Activated naive CD8-positive, alpha-beta T cell treated with anti-CD3 and anti-CD28 coated beads, Interleukin-2, amount 10 ng/mL, durations not matched to agents 7 days and 5 days (primary cell): ENCODE results near the gene MAB21L3. TPM values are rescaled to one million over a fixed set of nuclear protein-coding genes. Genes with fewer than 3 reads are reported as not detected.

ENCODE experiments used
- ATAC-seq: fragments of 150-1000 bp; cut with Tn5 transposase; one replicate; pipeline ENCODE4 v1.10.0; 2021; ENCODE audit warnings: low read depth, moderate library complexity
- POLR2A ChIA-PET: fragments of 350-600 bp; sonication (Branson Sonifier 250); formaldehyde crosslinking; loops from one replicate; lab custom pipeline; 2021; ENCODE audit warnings: antibody characterized with exemption; lab: Charles Lee
- DNase-seq: peaks from one replicate; pipeline ENCODE4 v3.0.0; 2021
- H3K27ac Mint-ChIP-seq: one replicate; pipeline ENCODE4 v1.8.0; 2022; ENCODE audit warnings: mild to moderate bottlenecking, mixed read lengths
- H3K27me3 Mint-ChIP-seq: one replicate; pipeline ENCODE4 v1.8.0; 2022; ENCODE audit warnings: mild to moderate bottlenecking, moderate library complexity, mixed read lengths
- H3K36me3 Mint-ChIP-seq: one replicate; pipeline ENCODE4 v1.8.0; 2021; ENCODE audit warnings: mild to moderate bottlenecking, mixed read lengths
- H3K4me1 Mint-ChIP-seq: one replicate; pipeline ENCODE4 v1.8.0; 2021; ENCODE audit warnings: mixed read lengths
- H3K4me3 Mint-ChIP-seq: one replicate; pipeline ENCODE4 v1.8.0; 2022; ENCODE audit warnings: mild to moderate bottlenecking, moderate library complexity, mixed read lengths
- H3K9me3 Mint-ChIP-seq: one replicate; pipeline ENCODE4 v1.8.0; 2021; ENCODE audit warnings: mixed read lengths
- total RNA-seq, 2 experiments: library from RNA; stranded (reverse); gene quantifications; one replicate each; pipeline ENCODE4 v1.2.3, GENCODE V29; 2021

MAB21L3 gene
- total RNA-seq, 2 experiments from 2014 or later, result not detected

GRCh38 chr1:116095027-116095426 lies 16.2 kb upstream of the MAB21L3 start:
- DNase-seq, result no peak
- Mint-ChIP-seq H3K27me3 (peaks cover 15% of the 10 kb centered on the region), H3K9me3 (peaks cover 9% of the 10 kb centered on the region)

GRCh38 chr1:116096013-116096618 lies 15.1 kb upstream of the MAB21L3 start:
- Mint-ChIP-seq H3K9me3 (peaks cover 2% of the 10 kb centered on the region), H3K4me1 (no peaks in the 10 kb centered on the region), H3K27me3 (peaks cover 15% of the 10 kb centered on the region), H3K27ac (no peak overlapping the region), H3K4me3 (no peak overlapping the region), H3K36me3 (peaks cover 2% of the 10 kb centered on the region)
- ATAC-seq (no peak), DNase-seq (no peak)
- POLR2A ChIA-PET, result no interaction called here

More at GRCh38 chr1:116095027-116095426, 16.2 kb upstream of the MAB21L3 start:
- H3K27ac Mint-ChIP-seq, result no peak overlapping the region
- H3K4me1 Mint-ChIP-seq, result no peaks in the 10 kb centered on the region
- H3K36me3 Mint-ChIP-seq, result peaks cover 2% of the 10 kb centered on the region
- no peak for ATAC-seq
- no peak overlapping the region for H3K4me3 Mint-ChIP-seq
- POLR2A ChIA-PET, result no interaction called here

GRCh38 chr1:116097626-116098025 lies 13.6 kb upstream of the MAB21L3 start:
- Mint-ChIP-seq H3K4me1 (no peaks in the 10 kb centered on the region), H3K4me3 (no peak overlapping the region), H3K27me3 (peaks cover 18% of the 10 kb centered on the region), H3K36me3 (peaks cover 2% of the 10 kb centered on the region), H3K9me3 (peaks cover 2% of the 10 kb centered on the region), H3K27ac (no peak overlapping the region)
- POLR2A ChIA-PET, result no interaction called here
- ATAC-seq (no peak), DNase-seq (no peak)

GRCh38 chr1:116099379-116099778 lies 11.8 kb upstream of the MAB21L3 start:
- Mint-ChIP-seq H3K27me3 (peaks cover 12% of the 10 kb centered on the region), H3K4me3 (no peak overlapping the region), H3K36me3 (peaks cover 2% of the 10 kb centered on the region), H3K9me3 (peaks cover 2% of the 10 kb centered on the region), H3K27ac (no peak overlapping the region), H3K4me1 (no peaks in the 10 kb centered on the region)
- no peak for ATAC-seq
- no peak for DNase-seq
- POLR2A ChIA-PET, result no interaction called here

GRCh38 chr1:116099919-116100318 lies 11.3 kb upstream of the MAB21L3 start:
- Mint-ChIP-seq H3K27me3 (peaks cover 9% of the 10 kb centered on the region), H3K4me3 (no peak overlapping the region)

GRCh38 chr1:116104667-116105066 lies 6.5 kb upstream of the MAB21L3 start:
- H3K9me3 Mint-ChIP-seq, result no peaks in the 10 kb centered on the region
- H3K27ac Mint-ChIP-seq, result no peak overlapping the region
- DNase-seq (no peak), ATAC-seq (no peak)
- no peak overlapping the region for H3K4me3 Mint-ChIP-seq
- POLR2A ChIA-PET, result no interaction called here
- peaks cover 3% of the 10 kb centered on the region for H3K27me3 Mint-ChIP-seq
- H3K36me3 Mint-ChIP-seq, result no peaks in the 10 kb centered on the region
- H3K4me1 Mint-ChIP-seq, result no peaks in the 10 kb centered on the region

More at GRCh38 chr1:116099919-116100318, 11.3 kb upstream of the MAB21L3 start:
- POLR2A ChIA-PET, result no interaction called here
- no peak for DNase-seq
- H3K36me3 Mint-ChIP-seq, result peaks cover 2% of the 10 kb centered on the region
- H3K9me3 Mint-ChIP-seq, result peaks cover 2% of the 10 kb centered on the region
- ATAC-seq, result no peak
- no peaks in the 10 kb centered on the region for H3K4me1 Mint-ChIP-seq
- H3K27ac Mint-ChIP-seq, result no peak overlapping the region

- no peak overlapping the region for H3K4me3 Mint-ChIP-seq
- POLR2A ChIA-PET, result interaction anchor here (0.6 kb wide), 1 partner anchor 963 kb away, joined by 3 read pairs; no protein-coding TSS in a partner anchor
- ATAC-seq (no peak), DNase-seq (no peak)
- no peaks in the 10 kb centered on the region for H3K36me3 Mint-ChIP-seq
- H3K4me1 Mint-ChIP-seq, result no peaks in the 10 kb centered on the region
- H3K27ac Mint-ChIP-seq, result no peak overlapping the region
- H3K9me3 Mint-ChIP-seq, result no peaks in the 10 kb centered on the region
- peaks cover 3% of the 10 kb centered on the region for H3K27me3 Mint-ChIP-seq
Observed at GRCh38 chr1:116105996-116106395, 5.2 kb upstream of the MAB21L3 start.

- Mint-ChIP-seq H3K27ac (no peak overlapping the region), H3K36me3 (no peaks in the 10 kb centered on the region), H3K27me3 (peaks cover 3% of the 10 kb centered on the region), H3K9me3 (no peaks in the 10 kb centered on the region), H3K4me3 (no peak overlapping the region), H3K4me1 (no peaks in the 10 kb centered on the region)
- no peak for DNase-seq
- ATAC-seq, result no peak
- POLR2A ChIA-PET, result no interaction called here
Observed at GRCh38 chr1:116106646-116107045, 4.6 kb upstream of the MAB21L3 start.

- H3K9me3 Mint-ChIP-seq, result no peaks in the 10 kb centered on the region
- H3K4me1 Mint-ChIP-seq, result no peaks in the 10 kb centered on the region
- POLR2A ChIA-PET, result no interaction called here
- H3K27ac Mint-ChIP-seq, result no peak overlapping the region
- ATAC-seq, result no peak
- H3K27me3 Mint-ChIP-seq, result peaks cover 5% of the 10 kb centered on the region
- H3K36me3 Mint-ChIP-seq, result no peaks in the 10 kb centered on the region
- H3K4me3 Mint-ChIP-seq, result no peak overlapping the region
- DNase-seq, result no peak
Observed at GRCh38 chr1:116107371-116107770, 3.8 kb upstream of the MAB21L3 start.

- Mint-ChIP-seq H3K9me3 (no peaks in the 10 kb centered on the region), H3K27ac (no peak overlapping the region), H3K4me1 (no peaks in the 10 kb centered on the region), H3K27me3 (peaks cover 5% of the 10 kb centered on the region), H3K36me3 (no peaks in the 10 kb centered on the region), H3K4me3 (no peak overlapping the region)
- ATAC-seq, result no peak
- no peak for DNase-seq
- POLR2A ChIA-PET, result no interaction called here
Observed at GRCh38 chr1:116111524-116112021, 374 bp downstream of the MAB21L3 start.

GRCh38 chr1:116112388-116113140 lies 1.4 kb downstream of the MAB21L3 start:
- Mint-ChIP-seq H3K4me1 (no peaks in the 10 kb centered on the region), H3K27me3 (peaks cover 5% of the 10 kb centered on the region), H3K4me3 (no peak overlapping the region), H3K9me3 (no peaks in the 10 kb centered on the region), H3K27ac (no peak overlapping the region), H3K36me3 (no peaks in the 10 kb centered on the region)
- ATAC-seq (no peak), DNase-seq (no peak)
- POLR2A ChIA-PET, result no interaction called here

GRCh38 chr1:116113615-116114014 lies 2.4 kb downstream of the MAB21L3 start:
- Mint-ChIP-seq H3K4me1 (no peaks in the 10 kb centered on the region), H3K9me3 (no peaks in the 10 kb centered on the region), H3K27me3 (peaks cover 5% of the 10 kb centered on the region), H3K4me3 (no peak overlapping the region), H3K36me3 (no peaks in the 10 kb centered on the region), H3K27ac (no peak overlapping the region)
- POLR2A ChIA-PET, result no interaction called here
- no peak for DNase-seq
- no peak for ATAC-seq

- POLR2A ChIA-PET, result no interaction called here
- no peaks in the 10 kb centered on the region for H3K36me3 Mint-ChIP-seq
- H3K27me3 Mint-ChIP-seq, result peaks cover 5% of the 10 kb centered on the region
- H3K4me1 Mint-ChIP-seq, result no peaks in the 10 kb centered on the region
- ATAC-seq (no peak), DNase-seq (no peak)
- H3K27ac Mint-ChIP-seq, result no peak overlapping the region
- no peaks in the 10 kb centered on the region for H3K9me3 Mint-ChIP-seq
- no peak overlapping the region for H3K4me3 Mint-ChIP-seq
Observed at GRCh38 chr1:116115476-116116439, 4.6 kb downstream of the MAB21L3 start.
